GM18508 (cell line): ENCODE measurements around the gene UROD.
"Not testable (repeated sequence)": the region's sequence is repeated elsewhere in the genome, so short reads cannot be mapped to it uniquely, and the experiment has no call there.

Experiments used
- ATAC-seq: cut with Tn5 transposase; IDR thresholded peaks from one replicate; pipeline ENCODE4 v1.9.1; 2021; ENCODE audit warnings: moderate number of reproducible peaks; ENCODE audit not compliant: insufficient read depth, unreplicated experiment

UROD gene

GRCh38 chr1:45038240-45038639 lies 26.2 kb downstream of the UROD start:
- ATAC-seq = no peak

GRCh38 chr1:45038661-45039364 lies 26.8 kb downstream of the UROD start:
- ATAC-seq = no peak

- ATAC-seq = no peak
These were observed 28.2 kb downstream of the UROD start for GRCh38 chr1:45040297-45040696.

GRCh38 chr1:45043094-45043493 lies 31.0 kb downstream of the UROD start:
- ATAC-seq = no peak

GRCh38 chr1:45044916-45045315 lies 32.9 kb downstream of the UROD start:
- no peak for ATAC-seq

- no peak for ATAC-seq
These were observed 35.0 kb downstream of the UROD start for GRCh38 chr1:45047032-45047431.

GRCh38 chr1:45051005-45051772 lies 39.1 kb downstream of the UROD start:
- ATAC-seq = no peak

GRCh38 chr1:45057542-45057941 lies 45.5 kb downstream of the UROD start:
- no peak for ATAC-seq

GRCh38 chr1:45059829-45060228 lies 47.8 kb downstream of the UROD start:
- no peak for ATAC-seq

- not testable (repeated sequence) for ATAC-seq
These were observed 50.4 kb downstream of the UROD start for GRCh38 chr1:45062463-45062862.

GRCh38 chr1:45065083-45065482 lies 53.0 kb downstream of the UROD start:
- no peak for ATAC-seq
